Measurements from ENCODE around the gene CLEC18A.
"Not testable (repeated sequence)": the region's sequence is repeated elsewhere in the genome, so short reads cannot be mapped to it uniquely, and the experiment has no call there.

CLEC18A gene

DNA sequence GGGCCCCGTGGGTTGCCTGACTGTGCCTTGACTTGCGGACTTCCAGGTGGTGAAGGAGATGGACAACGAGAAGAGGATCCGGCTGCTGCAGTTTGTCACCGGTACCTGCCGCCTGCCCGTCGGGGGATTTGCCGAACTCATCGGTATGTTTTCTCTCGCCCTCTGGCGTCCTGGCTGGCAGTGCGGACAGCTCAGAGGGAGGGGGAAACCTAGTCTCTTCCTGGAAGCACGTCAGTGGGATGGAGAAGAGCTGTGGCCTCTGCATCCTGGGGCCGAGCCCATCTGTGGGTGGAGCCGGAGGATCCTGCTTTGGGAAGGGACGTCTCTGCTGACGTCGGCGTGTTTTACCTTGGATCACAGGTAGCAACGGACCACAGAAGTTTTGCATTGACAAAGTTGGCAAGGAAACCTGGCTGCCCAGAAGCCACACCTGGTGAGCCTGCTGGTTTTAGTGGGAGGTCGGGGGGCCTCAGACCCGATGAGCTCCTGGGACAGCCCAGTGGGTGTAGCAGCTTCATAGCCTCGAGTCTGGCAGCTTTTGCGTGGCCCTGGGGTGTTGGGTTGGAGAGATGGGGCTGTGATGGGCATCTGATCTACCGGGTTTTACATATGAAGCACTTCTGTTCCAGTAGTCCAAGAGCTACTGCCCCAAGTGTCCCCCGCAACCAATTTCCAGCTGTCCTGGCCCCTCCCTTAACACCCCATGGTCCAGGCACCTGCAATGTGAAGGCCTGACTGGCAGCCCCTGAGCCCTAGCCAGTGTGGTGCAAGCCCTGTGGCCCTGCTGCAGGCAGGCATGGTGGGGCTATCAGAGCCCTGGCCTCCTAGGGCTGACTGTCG is 11.9 kb upstream of the CLEC18A start:
- H3K27ac Mint-ChIP-seq = no peak overlapping the region
- H3K9me3 Mint-ChIP-seq = no peaks in the 10 kb centered on the region
- peaks cover 1% of the 10 kb centered on the region for H3K36me3 Mint-ChIP-seq
- no peaks in the 10 kb centered on the region for H3K4me1 Mint-ChIP-seq
- no peaks in the 10 kb centered on the region for H3K27me3 Mint-ChIP-seq
- no peak overlapping the region for H3K4me3 Mint-ChIP-seq

DNA sequence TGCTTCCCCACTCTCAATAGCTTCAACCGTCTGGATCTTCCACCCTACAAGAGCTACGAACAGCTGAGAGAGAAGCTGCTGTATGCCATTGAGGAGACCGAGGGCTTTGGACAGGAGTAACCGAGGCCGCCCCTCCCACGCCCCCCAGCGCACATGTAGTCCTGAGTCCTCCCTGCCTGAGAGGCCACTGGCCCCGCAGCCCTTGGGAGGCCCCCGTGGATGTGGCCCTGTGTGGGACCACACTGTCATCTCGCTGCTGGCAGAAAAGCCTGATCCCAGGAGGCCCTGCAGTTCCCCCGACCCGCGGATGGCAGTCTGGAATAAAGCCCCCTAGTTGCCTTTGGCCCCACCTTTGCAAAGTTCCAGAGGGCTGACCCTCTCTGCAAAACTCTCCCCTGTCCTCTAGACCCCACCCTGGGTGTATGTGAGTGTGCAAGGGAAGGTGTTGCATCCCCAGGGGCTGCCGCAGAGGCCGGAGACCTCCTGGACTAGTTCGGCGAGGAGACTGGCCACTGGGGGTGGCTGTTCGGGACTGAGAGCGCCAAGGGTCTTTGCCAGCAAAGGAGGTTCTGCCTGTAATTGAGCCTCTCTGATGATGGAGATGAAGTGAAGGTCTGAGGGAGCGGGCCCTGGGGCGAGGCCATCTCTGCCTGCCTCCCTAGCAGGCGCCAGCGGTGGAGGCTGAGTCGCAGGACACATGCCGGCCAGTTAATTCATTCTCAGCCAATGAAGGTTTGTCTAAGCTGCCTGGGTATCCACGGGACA is 11.1 kb upstream of the CLEC18A start:
- no peaks in the 10 kb centered on the region for H3K27me3 Mint-ChIP-seq
- no peak overlapping the region for H3K27ac Mint-ChIP-seq
- no peaks in the 10 kb centered on the region for H3K4me1 Mint-ChIP-seq
- no peak overlapping the region for H3K4me3 Mint-ChIP-seq
- H3K36me3 Mint-ChIP-seq = peaks cover 1% of the 10 kb centered on the region
- H3K9me3 Mint-ChIP-seq = no peaks in the 10 kb centered on the region

DNA sequence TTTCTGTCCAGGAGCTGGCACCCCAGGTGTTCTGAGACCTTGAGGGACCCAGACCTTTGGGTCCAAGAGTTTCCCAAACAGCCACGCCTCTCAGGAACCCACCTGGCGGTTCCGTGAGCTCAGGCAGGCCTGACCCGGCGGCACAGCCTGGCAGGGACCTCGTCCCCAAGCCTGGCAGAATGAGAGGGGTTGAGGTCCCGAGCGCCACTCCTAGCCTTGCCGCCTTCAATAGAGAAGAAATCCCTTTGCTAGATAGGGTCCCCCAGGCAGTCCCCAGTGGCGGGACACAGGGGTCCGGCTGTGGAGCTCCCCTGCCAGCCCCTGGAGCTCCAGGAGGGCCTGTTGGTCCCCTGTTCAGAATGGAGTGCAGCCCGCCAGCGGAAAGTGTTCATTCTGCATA is 10.5 kb upstream of the CLEC18A start:
- no peak overlapping the region for H3K27ac Mint-ChIP-seq
- no peak overlapping the region for H3K4me3 Mint-ChIP-seq
- H3K9me3 Mint-ChIP-seq = no peaks in the 10 kb centered on the region
- H3K4me1 Mint-ChIP-seq = no peaks in the 10 kb centered on the region
- peaks cover 1% of the 10 kb centered on the region for H3K36me3 Mint-ChIP-seq
- no peaks in the 10 kb centered on the region for H3K27me3 Mint-ChIP-seq

DNA sequence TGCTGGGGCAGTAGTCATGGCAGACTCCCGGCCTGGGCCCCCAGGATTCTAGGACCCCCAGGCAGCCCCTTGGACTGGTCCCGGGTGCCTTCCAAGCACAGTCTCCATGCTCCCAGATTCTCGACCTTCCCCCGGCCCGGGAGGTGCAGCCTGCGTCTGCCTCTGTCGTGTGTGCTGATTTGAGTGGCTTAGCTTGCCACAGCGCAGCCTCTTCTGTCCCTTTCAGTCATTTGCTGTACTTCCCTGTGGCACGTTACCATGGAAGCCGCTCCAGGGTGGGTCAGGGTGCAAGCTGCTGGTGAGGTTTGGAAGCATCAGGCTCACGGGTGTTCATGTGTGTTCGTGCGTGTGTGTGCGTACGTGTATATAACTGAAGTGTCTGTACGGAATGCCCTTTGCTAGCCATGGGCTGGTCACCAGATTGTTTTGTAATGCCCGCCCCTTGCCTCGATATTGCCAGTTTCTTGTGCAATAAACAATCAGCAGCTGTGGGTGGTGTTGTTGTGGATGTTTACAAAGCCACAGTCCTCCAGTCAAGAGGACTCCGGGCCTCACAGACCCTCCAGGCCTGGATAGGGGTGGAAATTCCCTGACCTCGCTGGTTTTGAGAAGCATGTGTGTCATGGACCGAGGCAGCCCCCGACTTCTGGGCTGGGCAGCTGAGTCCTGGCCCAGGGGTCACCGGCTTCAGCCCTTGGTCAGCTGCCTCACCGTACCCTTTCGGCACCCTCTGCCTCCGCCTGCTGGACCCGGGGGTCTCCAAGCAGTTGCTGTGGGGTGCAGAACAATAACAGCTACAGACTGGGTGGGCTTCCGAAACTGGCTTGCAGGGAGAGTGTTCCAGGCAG is 9.7 kb upstream of the CLEC18A start:
- Mint-ChIP-seq H3K36me3 (no peaks in the 10 kb centered on the region), H3K27ac (no peak overlapping the region), H3K9me3 (no peaks in the 10 kb centered on the region)

DNA sequence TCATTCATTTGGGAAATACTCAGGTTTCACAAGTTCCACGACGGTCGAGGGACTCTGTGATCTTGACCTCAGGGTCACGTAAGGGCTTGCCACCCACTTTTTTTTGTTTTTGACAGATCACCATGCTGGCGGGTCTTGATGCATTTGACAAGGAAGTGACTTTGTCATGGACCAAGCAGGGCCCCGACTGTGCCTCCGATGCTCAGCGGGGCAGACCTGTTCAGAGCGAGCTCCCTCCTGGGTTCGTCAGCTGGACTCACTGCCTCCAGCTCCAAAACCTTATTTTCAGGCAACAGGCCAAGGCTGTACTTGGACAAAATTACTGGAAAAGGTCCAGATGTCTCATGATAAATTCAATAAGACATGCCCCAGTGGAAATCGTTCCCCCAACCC is 9.0 kb upstream of the CLEC18A start:
- Mint-ChIP-seq H3K4me3 (no peak overlapping the region), H3K27me3 (no peaks in the 10 kb centered on the region), H3K4me1 (no peaks in the 10 kb centered on the region), H3K9me3 (no peaks in the 10 kb centered on the region), H3K36me3 (no peaks in the 10 kb centered on the region), H3K27ac (no peak overlapping the region)

More for the DNA sequence above, 9.7 kb upstream of the CLEC18A start:
- Mint-ChIP-seq H3K27me3 (no peaks in the 10 kb centered on the region), H3K4me1 (no peaks in the 10 kb centered on the region), H3K4me3 (no peak overlapping the region)

DNA sequence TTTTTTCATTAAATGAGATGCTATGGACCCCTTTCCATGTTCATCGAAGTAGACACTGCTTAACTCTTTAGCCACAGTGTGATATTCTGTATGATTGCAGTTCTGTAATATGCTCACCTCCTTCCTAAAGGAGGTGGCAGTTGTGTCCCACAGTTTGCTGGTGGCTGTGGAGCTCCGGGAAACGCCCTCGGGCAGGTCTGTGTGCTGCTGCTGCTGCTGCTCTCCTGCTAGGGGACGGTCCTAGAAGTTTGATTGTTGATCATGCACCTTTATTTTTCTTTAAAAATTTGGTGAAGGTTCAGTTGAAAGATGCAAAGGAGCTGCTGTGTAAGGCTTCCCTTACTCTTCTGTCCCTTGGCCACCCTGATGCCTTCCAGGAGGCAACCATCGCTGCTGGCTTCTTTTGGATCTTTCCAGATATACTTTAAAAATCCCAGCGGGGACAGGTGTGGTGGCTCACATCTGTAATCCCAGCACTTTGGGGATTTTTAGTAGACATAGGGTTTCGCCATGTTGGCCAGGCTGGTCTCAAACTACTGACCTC is 8.4 kb upstream of the CLEC18A start:
- Mint-ChIP-seq H3K36me3 (no peaks in the 10 kb centered on the region), H3K9me3 (no peaks in the 10 kb centered on the region), H3K27ac (no peak overlapping the region), H3K4me3 (no peak overlapping the region), H3K27me3 (no peaks in the 10 kb centered on the region), H3K4me1 (no peaks in the 10 kb centered on the region)

DNA sequence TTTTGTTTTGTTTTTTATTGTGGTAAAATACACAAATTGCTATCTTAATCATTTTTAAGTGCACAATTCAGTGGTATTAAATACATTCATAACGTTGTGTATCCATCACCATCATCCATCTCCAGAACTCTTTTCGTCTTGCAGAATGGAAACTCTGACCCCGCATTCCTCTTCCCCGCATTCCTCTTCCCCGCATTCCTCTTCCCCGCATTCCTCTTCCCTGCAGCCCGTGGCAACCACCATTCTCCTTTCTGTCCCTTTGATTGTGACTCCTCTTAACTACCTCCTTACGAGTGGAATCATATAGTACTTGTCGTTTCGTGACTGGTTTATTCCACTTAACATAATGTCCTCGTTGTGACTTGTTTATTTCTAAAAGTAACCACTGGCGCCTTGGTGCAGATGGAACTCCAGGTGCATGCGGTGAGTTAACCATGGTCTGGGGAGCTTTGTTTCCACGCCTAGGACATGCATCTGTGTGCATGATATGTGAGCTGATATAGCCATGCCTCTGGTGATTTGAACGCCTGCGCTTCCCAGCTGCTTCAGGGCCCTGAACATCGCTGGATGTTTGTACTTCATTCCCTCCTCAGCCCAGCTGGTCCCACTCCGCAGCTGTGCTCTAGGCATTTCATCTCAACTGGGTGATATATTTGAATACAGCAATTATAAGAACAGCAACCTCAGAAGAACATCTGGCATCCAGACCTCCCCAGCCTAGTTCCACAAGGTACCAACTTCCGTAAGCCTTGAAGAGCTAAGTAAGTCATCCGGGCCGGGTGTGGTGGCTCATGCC is 7.7 kb upstream of the CLEC18A start:
- H3K27me3 Mint-ChIP-seq, H3K36me3 Mint-ChIP-seq, H3K4me1 Mint-ChIP-seq, H3K4me3 Mint-ChIP-seq, H3K27ac Mint-ChIP-seq, H3K9me3 Mint-ChIP-seq: not testable (repeated sequence)

DNA sequence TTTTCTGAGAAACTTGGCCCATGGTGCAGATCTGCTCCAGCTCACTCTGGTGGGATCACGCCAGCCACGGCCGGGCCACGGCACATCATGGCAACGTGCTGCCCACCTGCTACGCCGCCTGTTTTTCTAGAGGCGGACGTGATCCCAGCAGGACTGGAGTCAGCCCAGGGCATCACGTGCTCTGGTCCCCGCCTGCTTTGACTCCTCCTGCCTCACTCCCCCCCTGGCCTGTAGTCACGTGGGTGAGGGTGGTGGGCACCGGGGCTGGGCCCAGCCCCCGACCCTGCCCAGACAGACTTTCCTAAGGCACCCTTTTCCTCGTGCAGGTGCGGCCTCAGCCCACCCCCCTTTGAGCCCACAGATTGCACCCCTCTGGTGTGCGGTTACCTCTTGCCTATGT is 723 bp upstream of the CLEC18A start:
- H3K4me1 Mint-ChIP-seq, H3K4me3 Mint-ChIP-seq, H3K27me3 Mint-ChIP-seq, H3K27ac Mint-ChIP-seq, H3K9me3 Mint-ChIP-seq, H3K36me3 Mint-ChIP-seq: not testable (repeated sequence)

DNA sequence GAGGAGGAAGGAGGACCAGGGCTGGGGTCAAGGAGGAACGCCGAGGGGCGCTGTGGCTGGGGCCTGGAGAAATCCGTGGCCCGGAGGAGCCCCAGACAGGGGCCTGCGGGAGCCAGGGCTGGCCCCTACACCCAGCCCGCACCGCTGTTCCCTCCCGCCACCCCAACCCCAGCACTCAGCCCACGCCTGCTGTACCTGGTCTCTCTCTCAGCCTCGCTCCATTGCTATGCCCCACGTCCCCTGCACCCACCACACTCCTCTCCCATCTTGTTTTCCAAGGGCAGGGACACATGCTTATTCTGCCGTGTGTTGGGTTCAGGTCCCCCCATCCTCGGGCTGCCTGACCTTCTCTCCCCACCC is 518 bp downstream of the CLEC18A start:
- not testable (repeated sequence) for H3K36me3 Mint-ChIP-seq, H3K4me1 Mint-ChIP-seq, H3K9me3 Mint-ChIP-seq, H3K27me3 Mint-ChIP-seq, H3K27ac Mint-ChIP-seq, H3K4me3 Mint-ChIP-seq

DNA sequence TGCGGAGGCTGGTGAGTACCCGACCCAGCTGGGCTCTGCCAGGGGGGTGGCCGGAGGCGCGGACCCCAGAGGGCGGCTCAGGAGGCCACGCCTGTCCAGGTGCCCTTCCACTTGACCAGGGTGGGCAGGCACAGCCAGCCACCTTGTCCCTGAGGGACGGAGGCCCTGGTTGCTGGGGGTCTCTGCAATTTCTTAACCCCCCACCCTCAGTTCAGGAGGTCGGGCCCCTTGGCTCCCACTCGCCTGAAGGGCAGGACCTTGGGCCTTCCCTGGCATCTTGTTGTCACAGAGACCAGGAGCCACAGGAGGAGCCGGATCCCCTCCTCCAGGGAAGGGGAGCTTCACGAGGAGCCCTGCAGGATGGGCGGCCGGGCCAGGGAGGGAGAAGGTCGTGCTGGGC is 982 bp downstream of the CLEC18A start:
- not testable (repeated sequence) for H3K9me3 Mint-ChIP-seq, H3K4me3 Mint-ChIP-seq

DNA sequence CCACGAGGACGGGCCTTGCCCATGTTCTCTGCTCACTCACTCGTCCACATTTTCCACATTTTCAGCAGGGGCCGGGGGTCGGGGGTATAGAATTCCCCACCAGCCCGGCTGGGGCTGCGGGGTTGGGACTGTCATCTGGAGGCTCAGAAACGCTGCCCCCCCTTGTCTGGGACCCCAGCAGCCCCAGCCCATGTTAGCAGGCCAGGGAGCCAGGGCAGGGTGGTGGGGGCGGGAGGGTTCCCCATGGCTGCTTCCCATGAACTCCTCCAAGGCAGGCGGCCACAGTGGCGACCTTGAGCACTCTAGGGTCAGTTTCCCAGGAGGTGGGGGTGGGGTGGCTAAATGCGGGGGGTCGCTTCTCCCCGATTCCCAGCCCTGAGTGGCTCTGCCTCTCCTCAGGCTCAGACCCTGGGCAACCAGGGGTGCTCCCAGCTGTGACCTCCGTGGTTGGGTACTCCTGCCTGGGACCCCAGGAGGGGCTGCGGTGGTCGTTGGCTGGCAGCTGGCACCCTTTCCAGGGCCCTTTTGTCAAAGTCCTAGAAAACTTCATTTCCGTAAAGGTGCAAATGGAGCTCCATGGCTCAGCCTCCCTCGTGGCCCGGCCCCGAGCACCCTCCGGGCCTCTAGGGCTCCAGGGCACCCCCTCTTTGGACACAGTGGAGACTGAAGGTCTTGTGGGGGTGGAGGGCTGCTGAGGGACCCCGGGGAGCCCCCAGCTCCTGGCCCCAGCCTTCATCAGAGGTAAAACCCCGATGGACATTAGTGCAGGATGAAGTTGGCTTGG is 1.6 kb downstream of the CLEC18A start:
- not testable (repeated sequence) for H3K27ac Mint-ChIP-seq, H3K4me1 Mint-ChIP-seq, H3K27me3 Mint-ChIP-seq, H3K4me3 Mint-ChIP-seq, H3K36me3 Mint-ChIP-seq, H3K9me3 Mint-ChIP-seq

More for the DNA sequence above, 982 bp downstream of the CLEC18A start:
- not testable (repeated sequence) for H3K36me3 Mint-ChIP-seq, H3K4me1 Mint-ChIP-seq, H3K27me3 Mint-ChIP-seq, H3K27ac Mint-ChIP-seq

DNA sequence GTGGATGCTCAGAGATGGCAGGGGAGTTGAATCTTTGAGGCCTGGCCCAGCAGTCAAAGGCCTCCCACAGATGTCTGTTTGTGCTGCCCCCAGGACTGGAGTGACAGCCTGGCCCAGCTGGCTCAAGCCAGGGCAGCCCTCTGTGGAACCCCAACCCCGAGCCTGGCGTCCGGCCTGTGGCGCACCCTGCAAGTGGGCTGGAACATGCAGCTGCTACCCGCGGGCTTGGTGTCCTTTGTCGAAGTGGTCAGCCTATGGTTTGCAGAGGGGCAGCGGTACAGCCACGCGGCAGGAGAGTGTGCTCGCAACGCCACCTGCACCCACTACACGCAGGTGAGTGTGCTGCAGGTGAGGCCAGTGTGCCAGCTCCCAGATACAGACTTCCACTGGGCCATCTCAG is 3.1 kb downstream of the CLEC18A start:
- H3K27me3 Mint-ChIP-seq, H3K4me3 Mint-ChIP-seq, H3K4me1 Mint-ChIP-seq, H3K36me3 Mint-ChIP-seq, H3K27ac Mint-ChIP-seq, H3K9me3 Mint-ChIP-seq: not testable (repeated sequence)

DNA sequence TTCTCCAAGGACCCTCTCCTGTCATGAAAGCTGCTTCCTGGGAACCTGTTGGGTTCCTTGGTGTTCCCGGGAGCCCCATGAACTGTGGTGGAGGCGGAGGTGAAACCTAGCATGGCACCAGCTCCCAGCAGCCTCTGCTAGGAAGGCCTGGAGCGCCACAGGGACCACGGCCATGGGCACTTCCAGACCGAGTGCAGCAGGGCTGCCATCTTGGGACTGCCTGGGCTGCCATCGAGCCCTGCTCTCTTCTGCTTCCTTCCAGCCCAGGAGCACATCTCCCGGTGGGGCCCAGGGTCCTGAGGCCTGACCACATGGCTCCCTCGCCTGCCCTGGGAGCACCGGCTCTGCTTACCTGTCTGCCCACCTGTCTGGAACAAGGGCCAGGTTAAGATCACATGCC is 12.2 kb downstream of the CLEC18A start:
- H3K36me3 Mint-ChIP-seq, H3K27ac Mint-ChIP-seq, H3K27me3 Mint-ChIP-seq, H3K4me1 Mint-ChIP-seq, H3K9me3 Mint-ChIP-seq, H3K4me3 Mint-ChIP-seq: not testable (repeated sequence)

DNA sequence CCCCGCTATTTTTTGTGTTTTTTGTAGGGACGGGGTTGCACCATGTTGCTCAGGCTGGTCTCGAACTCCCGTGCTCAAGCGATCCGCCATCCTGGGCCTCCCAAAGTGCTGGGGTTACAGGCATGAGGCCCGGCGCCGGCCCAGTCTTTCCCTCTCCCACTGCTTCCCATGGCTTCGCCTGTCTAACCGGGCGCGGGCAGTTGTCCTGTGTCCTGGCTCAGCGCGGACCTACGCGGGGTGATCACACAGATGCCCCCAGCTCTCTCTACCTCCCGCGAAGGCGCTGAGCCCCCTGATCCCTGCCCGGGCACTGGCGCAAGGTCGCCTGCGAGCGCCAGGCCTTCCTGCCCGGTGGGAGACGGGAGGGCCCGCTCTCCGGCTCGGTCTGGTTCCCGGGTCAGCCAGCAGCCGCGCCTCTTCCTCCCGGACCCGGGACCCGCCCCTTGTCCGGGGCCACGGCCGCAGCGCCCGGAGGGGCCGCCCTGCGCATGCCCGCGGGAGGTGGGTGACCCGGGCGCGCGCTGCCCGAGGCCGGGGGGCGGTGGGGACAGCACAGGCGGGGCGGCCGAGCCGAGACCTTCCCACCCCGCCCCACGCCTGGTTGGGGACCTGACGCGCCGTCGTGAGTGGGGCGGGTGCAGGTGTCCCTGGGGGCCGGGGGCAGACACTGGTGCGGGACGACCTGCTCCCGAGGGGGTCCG is 14.0 kb downstream of the CLEC18A start:
- H3K27ac Mint-ChIP-seq, H3K4me3 Mint-ChIP-seq, H3K36me3 Mint-ChIP-seq, H3K9me3 Mint-ChIP-seq, H3K27me3 Mint-ChIP-seq, H3K4me1 Mint-ChIP-seq: not testable (repeated sequence)
